A549 (cell line): ENCODE data around the gene PTPN6. TPM values are rescaled to one million over a fixed set of nuclear protein-coding genes. Genes with fewer than 3 reads are reported as not detected.
A peak's percentile ranks its signal among the peaks of the same experiment; 100 is the strongest.

Experiments used
- ATAC-seq, 2 experiments: fragments of 200-7000 bp in 1 of 2; fragments of >200 bp in 1 of 2; cut with Nextera tagmentation in 1 of 2; cut with Tn5 transposase in 1 of 2; 3 replicates each; pipeline versions ENCODE4 v1.8.0 to v1.9.1; 2018 to 2020; ENCODE audit warnings: mild to moderate bottlenecking in 1 of 2, moderate library complexity in 1 of 2
- CTCF ChIA-PET: fragments of 300-600 bp; sonication (Branson Sonifier 250); formaldehyde crosslinking; extraction: SDS; loops from one replicate; lab custom pipeline; 2021; ENCODE audit warnings: antibody characterized with exemption, inconsistent platforms; lab: Yijun Ruan, JAX
- POLR2A ChIA-PET: fragments of 350-600 bp; formaldehyde crosslinking; extraction: SDS; loops from one replicate; lab custom pipeline; 2021; ENCODE audit warnings: antibody characterized with exemption, inconsistent platforms; lab: Yijun Ruan, JAX
- DNase-seq, 2 experiments: peaks; one replicate each; pipeline versions ENCODE4 v3.0.0 to v3.0.0-alpha.2; 2011 to 2016; ENCODE audit warnings: low read depth in 1 of 2, low spot score in 1 of 2
- FAIRE-seq: peaks from 2 replicates; lab custom pipeline; 2011; peaks lifted over from hg19 to GRCh38; lab: Jason Lieb, UNC
- H3K27ac ChIP-seq, 2 experiments: fragments of >200 bp; sonication (Bioruptor Twin); formaldehyde crosslinking; 3 replicates each; pipeline ENCODE4 v1.5.1; 2016 to 2017
- H3K4me1 ChIP-seq: fragments of >200 bp; sonication (Bioruptor Twin); formaldehyde crosslinking; 3 replicates; pipeline ENCODE4 v1.6.1; 2016
- H3K4me2 ChIP-seq: fragments of >200 bp; sonication (Bioruptor Twin); formaldehyde crosslinking; 3 replicates; pipeline ENCODE4 v1.6.1; 2016
- H3K4me3 ChIP-seq: fragments of >200 bp; sonication (Bioruptor Twin); formaldehyde crosslinking; 3 replicates; pipeline ENCODE4 v1.5.1; 2016
- H3K9me3 ChIP-seq: fragments of >200 bp; sonication (Bioruptor Twin); formaldehyde crosslinking; 3 replicates; pipeline ENCODE4 v1.6.1; 2016
- BHLHE40 ChIP-seq: IDR thresholded peaks from 2 replicates; pipeline ENCODE4 v1.6.1; 2012; ENCODE audit warnings: low read depth, low read length, inconsistent platforms
- CEBPB ChIP-seq, 2 experiments: fragments of >200 bp in 1 of 2; sonication (Bioruptor Twin) in 1 of 2; formaldehyde crosslinking in 1 of 2; IDR thresholded peaks; 2 replicates each; pipeline ENCODE4 v1.6.1; 2012 to 2016
- EHF ChIP-seq: fragments of 250-450 bp; sonication (Bioruptor Pico); IDR thresholded peaks from 2 replicates; pipeline ENCODE4 v1.5.0; 2020; ENCODE audit warnings: mild to moderate bottlenecking
- HDAC2 ChIP-seq: fragments of 200-600 bp; sonication (generic); IDR thresholded peaks from 2 replicates; pipeline ENCODE4 v1.6.1; 2016
- HEYL ChIP-seq: fragments of 250-450 bp; sonication (Bioruptor Pico); IDR thresholded peaks from 2 replicates; pipeline ENCODE4 v1.8.0; 2021; ENCODE audit warnings: mild to moderate bottlenecking, moderate library complexity
- HOXA7 ChIP-seq: fragments of 250-450 bp; sonication (Bioruptor Pico); IDR thresholded peaks from 2 replicates; pipeline ENCODE4 v1.5.0; 2020; ENCODE audit warnings: mild to moderate bottlenecking, moderate library complexity
- JUN ChIP-seq, 2 experiments: fragments of >200 bp; sonication (Bioruptor Twin); formaldehyde crosslinking; IDR thresholded peaks; 2 replicates in 1 of 2; 3 replicates in 1 of 2; pipeline ENCODE4 v1.6.1; 2016 to 2017
- JUNB ChIP-seq: fragments of >200 bp; sonication (Bioruptor Twin); formaldehyde crosslinking; IDR thresholded peaks from 2 replicates; pipeline ENCODE4 v1.6.1; 2016
- MAX ChIP-seq: IDR thresholded peaks from 2 replicates; pipeline ENCODE4 v1.6.1; 2012
- MYC ChIP-seq: IDR thresholded peaks from 2 replicates; pipeline ENCODE4 v1.6.1; 2012; ENCODE audit warnings: mild to moderate bottlenecking, inconsistent platforms, low read length, improper control_type of control experiment, borderline replicate concordance
- NPAS2 ChIP-seq: fragments of 250-450 bp; sonication (Bioruptor Pico); IDR thresholded peaks from 2 replicates; pipeline ENCODE4 v1.8.0; 2022; ENCODE audit warnings: mild to moderate bottlenecking, moderate library complexity, borderline replicate concordance
- PBX3 ChIP-seq: IDR thresholded peaks from 2 replicates; pipeline ENCODE4 v1.6.1; 2012
- RAD21 ChIP-seq, 2 experiments: fragments of >200 bp in 1 of 2; sonication (Bioruptor Twin) in 1 of 2; formaldehyde crosslinking in 1 of 2; IDR thresholded peaks in 1 of 2; conservative IDR thresholded peaks in 1 of 2; 2 replicates in 1 of 2; 3 replicates in 1 of 2; pipeline ENCODE4 v1.6.1; 2012 to 2018; ENCODE audit warnings: inconsistent platforms in 1 of 2
- RCOR1 ChIP-seq: fragments of 150-350 bp; IDR thresholded peaks from 2 replicates; pipeline ENCODE4 v1.6.1; 2014; ENCODE audit warnings: antibody characterized with exemption, low read length, low read depth
- RFX5 ChIP-seq: fragments of 450-650 bp; IDR thresholded peaks from 2 replicates; pipeline ENCODE4 v1.7.1; 2014; ENCODE audit warnings: antibody characterized with exemption, mild to moderate bottlenecking, moderate library complexity
- RNF2 ChIP-seq: fragments of 200-600 bp; sonication (generic); IDR thresholded peaks from 2 replicates; pipeline ENCODE4 v1.6.1; 2016; ENCODE audit warnings: low read depth, mild to moderate bottlenecking, antibody characterized with exemption, moderate library complexity, borderline replicate concordance
- USF2 ChIP-seq: fragments of 450-650 bp; IDR thresholded peaks from 2 replicates; pipeline ENCODE4 v1.6.1; 2014; ENCODE audit warnings: antibody characterized with exemption
- ZC3H11A ChIP-seq: fragments of 450-650 bp; IDR thresholded peaks from 2 replicates; pipeline ENCODE4 v1.6.1; 2014; ENCODE audit warnings: antibody characterized with exemption, mild to moderate bottlenecking
- ZFP36 ChIP-seq: fragments of 450-650 bp; IDR thresholded peaks from 2 replicates; pipeline ENCODE4 v1.6.1; 2014; ENCODE audit warnings: borderline replicate concordance; ENCODE audit not compliant: partially characterized antibody
- WGBS: methylation state at CpG from one replicate; pipeline ENCODE4 v1.1.6; 2017; ENCODE audit errors: missing lambda C conversion rate; 5-methylcytosine and 5-hydroxymethylcytosine counted together
- polyA plus RNA-seq, 4 experiments: library from polyadenylated mRNA; depleted of rRNA in 3 of 4; stranded (reverse); fragments of >200 nt; fragmentation: RNase III in 1 of 4; extraction: RNeasy Plus Mini Kit Qiagen cat#74134 plus additional on column Dnase treatment in 1 of 4; gene quantifications; 2 replicates in 3 of 4; 3 replicates in 1 of 4; pipeline ENCODE4 v1.2.3, GENCODE V29; 2011 to 2017
- TF ChIP-seq, protein P1 (sequence below): fragments of >200 bp; sonication (Bioruptor Twin); formaldehyde crosslinking; IDR thresholded peaks from 2 replicates; pipeline ENCODE4 v1.6.1; 2016
- TF ChIP-seq, protein P2 (sequence below): fragments of 200-600 bp; sonication (generic); IDR thresholded peaks from 2 replicates; pipeline ENCODE4 v1.6.1; 2016; ENCODE audit warnings: antibody characterized with exemption, mild to moderate bottlenecking, moderate library complexity

Gene PTPN6
- polyA plus RNA-seq, 2 of the 4 experiments (the other 2 are of a cell fraction) = 15.1 to 18.9 TPM

DNA sequence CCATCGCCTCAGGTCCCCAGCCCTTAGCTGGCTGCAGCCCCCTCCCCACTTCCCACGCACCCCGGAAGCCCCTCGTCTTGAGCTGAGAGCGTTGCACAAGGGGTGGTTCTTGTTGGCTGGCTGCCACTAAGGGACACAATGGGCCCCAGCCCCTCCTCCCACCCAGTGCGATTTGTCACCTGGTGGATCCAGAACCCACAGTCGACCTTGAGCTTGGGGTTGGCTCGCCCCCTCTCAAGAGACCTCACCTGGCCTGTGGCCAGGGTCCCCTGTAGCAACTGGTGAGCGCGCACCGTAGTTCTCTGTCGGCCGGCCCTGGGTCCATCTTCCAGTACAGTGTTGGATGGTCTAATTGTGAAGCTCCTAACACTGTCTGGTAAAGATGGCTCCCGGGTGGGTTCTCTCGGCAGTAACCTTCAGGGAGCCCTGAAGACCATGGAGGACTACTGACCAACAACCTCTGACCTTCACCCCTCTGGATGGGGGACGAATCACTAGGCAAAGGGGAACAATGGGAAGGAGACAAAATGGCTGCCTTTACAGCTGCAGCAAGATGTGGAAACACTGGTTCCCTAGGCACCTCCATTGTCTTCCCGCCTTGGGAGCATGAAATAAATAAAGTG lies 12.7 kb downstream of the PTPN6 start:
- no peak overlapping the region for H3K4me2 ChIP-seq
- 86% methylated on average over 13 of the region's 17 CpGs for WGBS
- H3K27ac ChIP-seq = peak overlapping the region; percentile 89 to 99; a peak in 4 of 6 replicates
- FAIRE-seq = no peak
- H3K4me1 ChIP-seq = peaks cover 46% of the 10 kb centered on the region
- POLR2A ChIA-PET = interaction anchor here (9.0 kb wide), 1 partner anchor 19 kb away, joined by 174 read pairs; the partner anchor contains the start of genes C12orf57 and RNU7-1
- no peaks in the 10 kb centered on the region for H3K9me3 ChIP-seq
- no peak overlapping the region for H3K4me3 ChIP-seq
- DNase-seq = no peak
- no peak for ATAC-seq
- TF ChIP-seq HDAC2 = no peak
- TF ChIP-seq BHLHE40 = no peak
- no peak for TF ChIP-seq EHF (CRISPR knock-in tag)
- no peak for TF ChIP-seq CEBPB (IDR thresholded peaks at IDR 0.05)
- TF ChIP-seq ZC3H11A = no peak
- TF ChIP-seq JUN (IDR thresholded peaks at IDR 0.05) = no peak
- TF ChIP-seq RNF2 = no peak
- no peak for TF ChIP-seq MAX
- TF ChIP-seq RFX5 = no peak
- TF ChIP-seq USF2 = no peak
- no peak for TF ChIP-seq ZFP36
- TF ChIP-seq RAD21 (conservative IDR thresholded peaks at IDR 0.05 in 1 of 2, IDR thresholded peaks at IDR 0.05 in 1 of 2) = no peak
- no peak for TF ChIP-seq JUNB
- no peak for TF ChIP-seq HOXA7
- TF ChIP-seq, protein P1, sequence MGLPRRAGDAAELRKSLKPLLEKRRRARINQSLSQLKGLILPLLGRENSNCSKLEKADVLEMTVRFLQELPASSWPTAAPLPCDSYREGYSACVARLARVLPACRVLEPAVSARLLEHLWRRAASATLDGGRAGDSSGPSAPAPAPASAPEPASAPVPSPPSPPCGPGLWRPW = no peak
- TF ChIP-seq HEYL = no peak
- TF ChIP-seq NPAS2 = no peak
- TF ChIP-seq PBX3 = no peak
- TF ChIP-seq, protein P2, sequence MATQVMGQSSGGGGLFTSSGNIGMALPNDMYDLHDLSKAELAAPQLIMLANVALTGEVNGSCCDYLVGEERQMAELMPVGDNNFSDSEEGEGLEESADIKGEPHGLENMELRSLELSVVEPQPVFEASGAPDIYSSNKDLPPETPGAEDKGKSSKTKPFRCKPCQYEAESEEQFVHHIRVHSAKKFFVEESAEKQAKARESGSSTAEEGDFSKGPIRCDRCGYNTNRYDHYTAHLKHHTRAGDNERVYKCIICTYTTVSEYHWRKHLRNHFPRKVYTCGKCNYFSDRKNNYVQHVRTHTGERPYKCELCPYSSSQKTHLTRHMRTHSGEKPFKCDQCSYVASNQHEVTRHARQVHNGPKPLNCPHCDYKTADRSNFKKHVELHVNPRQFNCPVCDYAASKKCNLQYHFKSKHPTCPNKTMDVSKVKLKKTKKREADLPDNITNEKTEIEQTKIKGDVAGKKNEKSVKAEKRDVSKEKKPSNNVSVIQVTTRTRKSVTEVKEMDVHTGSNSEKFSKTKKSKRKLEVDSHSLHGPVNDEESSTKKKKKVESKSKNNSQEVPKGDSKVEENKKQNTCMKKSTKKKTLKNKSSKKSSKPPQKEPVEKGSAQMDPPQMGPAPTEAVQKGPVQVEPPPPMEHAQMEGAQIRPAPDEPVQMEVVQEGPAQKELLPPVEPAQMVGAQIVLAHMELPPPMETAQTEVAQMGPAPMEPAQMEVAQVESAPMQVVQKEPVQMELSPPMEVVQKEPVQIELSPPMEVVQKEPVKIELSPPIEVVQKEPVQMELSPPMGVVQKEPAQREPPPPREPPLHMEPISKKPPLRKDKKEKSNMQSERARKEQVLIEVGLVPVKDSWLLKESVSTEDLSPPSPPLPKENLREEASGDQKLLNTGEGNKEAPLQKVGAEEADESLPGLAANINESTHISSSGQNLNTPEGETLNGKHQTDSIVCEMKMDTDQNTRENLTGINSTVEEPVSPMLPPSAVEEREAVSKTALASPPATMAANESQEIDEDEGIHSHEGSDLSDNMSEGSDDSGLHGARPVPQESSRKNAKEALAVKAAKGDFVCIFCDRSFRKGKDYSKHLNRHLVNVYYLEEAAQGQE = no peak
- CTCF ChIA-PET = interaction anchor here (0.7 to 11.2 kb wide), 26 partner anchors 8 to 225 kb away, joined by 3 to 354 read pairs (median 6); partner anchors contain the start of genes C12orf57, C1S, PTPN6 and RNU7-1

GRCh38 chr12:6964605-6965025 lies 13.5 kb downstream of the PTPN6 start:
- ATAC-seq = peak in 1 of 2 experiments; percentile 1; a peak in 3 of 6 replicates
- CTCF ChIA-PET = interaction anchor here (0.5 to 11.2 kb wide), 33 partner anchors 8 to 182 kb away, joined by 3 to 354 read pairs (median 5); partner anchors contain the start of genes C12orf57, C1RL, C1S and PTPN6
- POLR2A ChIA-PET = interaction anchor here (0.9 to 9.0 kb wide), 4 partner anchors 20 to 96 kb away, joined by 4 to 174 read pairs (median 6); partner anchors contain the start of genes C12orf57, LPCAT3 and RNU7-1
- no peaks in the 10 kb centered on the region for H3K9me3 ChIP-seq
- no peak overlapping the region for H3K4me3 ChIP-seq
- H3K27ac ChIP-seq = peak overlapping the region; percentile 50 to 99; a peak in 5 of 6 replicates
- no peak for FAIRE-seq
- H3K4me2 ChIP-seq = peak overlapping the region; percentile 14; the same call in 1 of the 3 replicates
- TF ChIP-seq MYC = no peak
- TF ChIP-seq RCOR1 = no peak
- 0 out of 5 replicates have a peak, but pooled peaks of 1 of the 2 experiments have one; percentile 28 for TF ChIP-seq JUN (IDR thresholded peaks at IDR 0.05)
- H3K4me1 ChIP-seq = peaks cover 51% of the 10 kb centered on the region
- 79% methylated on average over 8 of the region's 8 CpGs for WGBS
- DNase-seq = no peak
